Muscle of arm (tissue), 12 donors: ENCODE results near the gene ARHGEF28. TPM values are rescaled to one million over a fixed set of nuclear protein-coding genes. Genes with fewer than 3 reads are reported as not detected.

Experiments
- DNase-seq: peaks from one replicate; pipeline ENCODE4 v3.0.0-alpha.2; 2013
- polyA plus RNA-seq, 12 donors: library from polyadenylated mRNA; unstranded; fragments of 120-200 nt; gene quantifications; one replicate each; pipeline ENCODE4 v1.2.1, GENCODE V29; 2013; ENCODE audit not compliant: insufficient read length in 12 of 12

ARHGEF28 gene
- polyA plus RNA-seq, 12 donors = 2.0 to 13.4 (median 4.1) TPM; not detected in 1

DNA sequence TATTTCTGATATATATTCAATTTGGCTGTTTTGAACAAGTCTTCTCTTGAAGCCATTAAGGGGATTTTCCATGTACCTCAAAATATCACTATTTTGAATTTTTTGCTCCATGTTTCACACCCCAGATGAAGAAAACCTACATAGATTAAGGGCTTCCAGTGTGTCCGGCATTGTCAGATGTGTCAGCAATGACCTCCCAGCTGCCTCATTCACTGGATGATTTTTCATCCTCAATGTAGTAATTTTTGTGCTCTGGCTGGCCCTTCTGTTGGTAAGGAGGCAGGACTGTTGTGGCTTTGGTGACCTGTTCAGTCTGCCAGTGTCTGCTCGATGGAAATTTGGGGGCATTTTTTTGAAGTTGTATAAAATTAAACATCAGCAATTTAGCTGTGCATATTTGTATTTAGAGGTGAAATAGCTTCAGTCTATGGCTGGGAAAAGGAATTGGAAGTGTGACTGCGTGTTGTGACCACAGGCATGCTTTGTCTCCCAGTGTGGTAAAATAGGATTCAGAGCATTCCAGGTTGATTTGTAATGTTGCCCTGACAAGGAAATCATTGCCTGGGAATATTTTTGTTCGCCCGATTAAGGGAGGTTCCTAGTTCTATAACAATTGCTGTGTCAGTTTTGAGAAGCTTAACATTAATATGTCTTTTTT lies 312.4 kb downstream of the ARHGEF28 start:
- DNase-seq = no peak

DNA sequence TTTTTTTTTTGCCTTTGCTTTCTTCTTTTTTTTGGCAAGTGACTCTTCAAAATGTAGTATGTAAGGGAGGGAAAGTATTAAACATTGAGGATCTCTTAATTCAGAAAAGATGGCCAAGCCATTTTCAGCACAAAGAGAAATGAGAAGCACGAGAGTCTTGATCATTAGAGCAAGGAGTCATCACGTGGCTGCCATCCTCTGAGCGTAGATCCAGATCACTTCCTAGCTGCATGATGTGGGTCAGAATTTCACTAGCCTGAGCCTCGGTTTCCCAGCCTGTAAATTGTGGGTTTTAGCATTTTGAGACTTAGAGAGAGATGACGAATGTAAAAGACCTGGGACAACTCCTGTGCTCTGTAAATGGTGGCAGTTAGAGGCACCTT lies 312.9 kb downstream of the ARHGEF28 start:
- no peak for DNase-seq

DNA sequence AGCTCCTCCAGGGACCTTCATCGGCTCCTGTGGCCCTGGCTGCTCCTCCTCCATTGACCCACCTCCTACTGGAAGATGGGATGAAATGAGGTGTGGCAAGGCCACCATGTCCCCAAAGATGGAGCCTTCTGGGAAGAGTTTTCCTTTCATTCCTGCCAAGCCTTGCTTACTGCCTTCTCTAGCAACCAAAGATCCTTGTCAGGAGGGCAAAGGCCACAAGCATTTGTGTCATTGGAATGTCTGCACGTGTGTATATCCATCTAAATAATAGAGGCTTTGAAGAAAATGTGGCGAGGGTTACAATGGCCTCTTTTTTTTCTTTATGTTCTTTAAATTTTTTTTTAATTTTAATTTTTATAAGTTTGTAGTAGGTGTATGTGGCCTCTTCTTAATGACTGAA lies 313.6 kb downstream of the ARHGEF28 start:
- DNase-seq = no peak

DNA sequence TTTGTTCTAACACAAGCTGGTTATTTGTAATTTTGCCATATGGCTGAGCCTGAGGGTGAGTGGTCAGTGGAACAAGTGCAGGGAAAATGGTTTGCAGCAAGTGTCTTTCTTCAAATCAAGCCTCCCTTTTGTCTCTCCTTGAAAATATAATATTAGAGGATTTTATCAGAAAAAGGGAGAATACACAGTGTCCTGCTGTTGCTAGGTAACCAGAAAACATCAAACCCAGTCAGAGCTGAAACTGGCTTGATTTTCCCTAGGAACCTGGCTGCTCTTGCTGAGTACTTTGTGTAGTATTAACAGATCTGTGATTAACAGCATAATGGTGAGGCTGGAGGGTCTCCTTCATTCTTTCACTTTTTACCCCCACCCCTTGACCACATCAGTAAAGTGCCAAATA lies 314.0 kb downstream of the ARHGEF28 start:
- no peak for DNase-seq

DNA sequence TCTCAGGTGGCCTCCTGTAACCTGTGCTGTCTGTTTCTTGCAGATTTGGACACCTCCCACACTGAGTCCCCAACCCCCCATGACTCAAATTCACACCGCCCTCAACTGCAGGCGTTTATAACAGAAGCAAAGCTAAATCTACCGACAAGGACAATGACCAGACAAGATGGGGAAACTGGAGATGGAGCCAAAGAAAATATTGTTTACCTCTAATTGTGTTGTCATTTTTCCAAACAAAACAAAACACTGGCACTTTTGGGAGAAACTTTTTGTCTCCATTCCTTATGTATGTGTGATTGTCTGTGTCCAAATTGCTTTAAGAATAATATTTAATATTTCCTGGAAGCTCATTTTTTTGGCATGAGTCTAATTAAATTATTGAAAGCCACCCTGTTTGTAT lies 314.8 kb downstream of the ARHGEF28 start:
- DNase-seq = no peak

DNA sequence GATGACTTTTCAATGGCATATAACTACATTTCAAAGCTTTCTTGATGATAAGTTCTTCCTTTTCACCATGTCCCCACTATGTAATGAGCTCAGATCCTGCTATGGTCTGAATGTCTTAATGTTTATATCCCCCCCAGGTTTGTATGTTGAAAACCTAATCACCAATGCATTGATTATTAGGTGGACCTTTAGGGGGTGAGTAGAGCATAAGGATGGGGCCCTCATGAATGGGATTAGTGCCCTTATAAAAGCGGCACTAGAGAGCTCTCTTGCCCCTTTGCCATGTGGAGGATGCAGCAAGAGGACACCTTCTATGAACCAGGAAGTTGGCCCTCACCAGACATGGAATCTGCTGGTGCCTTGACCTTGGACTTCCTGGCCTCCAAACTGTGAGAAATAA lies 316.8 kb downstream of the ARHGEF28 start:
- DNase-seq = no peak

DNA sequence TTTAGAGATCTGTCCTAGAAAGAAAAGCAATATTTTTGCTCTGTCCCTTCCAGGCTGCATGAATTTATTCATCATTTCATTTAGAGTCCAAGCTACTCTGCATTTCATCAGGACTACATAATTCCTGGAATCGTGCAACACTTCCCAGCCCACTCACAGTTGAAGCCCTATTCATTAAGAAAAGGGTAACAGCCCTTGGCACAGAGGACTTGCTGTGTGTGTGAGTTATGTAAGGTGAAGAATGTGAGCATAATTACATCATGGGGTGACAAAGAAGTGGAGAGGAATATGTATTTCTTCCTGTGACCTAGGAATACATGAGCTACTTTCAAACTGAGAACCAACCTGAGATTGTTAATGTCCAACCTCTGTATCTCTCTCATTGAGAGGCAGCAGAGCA lies 317.4 kb downstream of the ARHGEF28 start:
- DNase-seq = no peak

DNA sequence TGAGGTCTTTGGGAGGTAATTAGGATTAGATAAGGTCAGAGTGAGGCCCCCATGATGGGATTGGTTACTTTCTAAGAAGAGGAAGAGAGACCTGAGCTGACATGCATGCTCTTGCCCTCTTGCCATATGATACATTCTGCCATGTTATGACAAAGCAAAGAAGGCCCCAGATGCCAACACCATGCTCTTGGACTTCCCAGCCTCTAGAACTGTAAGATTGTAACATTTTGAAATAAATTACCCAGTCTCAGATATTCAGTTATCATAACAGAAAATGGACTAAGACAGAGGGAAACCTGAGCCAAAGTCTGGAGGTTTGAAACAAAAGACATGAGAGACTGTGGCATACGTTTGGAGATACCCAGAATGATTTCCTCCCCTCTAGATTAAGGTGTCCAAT lies 318.6 kb downstream of the ARHGEF28 start:
- no peak for DNase-seq

DNA sequence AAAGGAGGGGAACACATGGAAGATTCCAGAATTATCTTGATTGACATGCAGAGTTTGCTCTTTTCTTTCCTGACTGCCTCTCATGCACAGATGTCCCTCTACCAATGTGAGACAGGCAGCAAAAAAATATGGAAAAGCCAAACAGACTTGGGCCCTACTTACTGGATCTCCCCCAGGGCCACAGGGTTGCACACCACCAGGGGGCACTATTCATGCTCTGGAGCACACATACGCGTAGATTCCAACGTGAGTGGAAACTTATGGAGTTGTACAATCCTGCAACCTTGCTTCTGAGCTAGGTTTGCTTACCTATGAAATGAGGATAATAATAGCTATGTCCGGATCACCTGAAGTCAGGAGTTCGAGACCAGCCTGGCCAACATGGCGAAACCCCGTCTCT lies 319.5 kb downstream of the ARHGEF28 start:
- no peak for DNase-seq

DNA sequence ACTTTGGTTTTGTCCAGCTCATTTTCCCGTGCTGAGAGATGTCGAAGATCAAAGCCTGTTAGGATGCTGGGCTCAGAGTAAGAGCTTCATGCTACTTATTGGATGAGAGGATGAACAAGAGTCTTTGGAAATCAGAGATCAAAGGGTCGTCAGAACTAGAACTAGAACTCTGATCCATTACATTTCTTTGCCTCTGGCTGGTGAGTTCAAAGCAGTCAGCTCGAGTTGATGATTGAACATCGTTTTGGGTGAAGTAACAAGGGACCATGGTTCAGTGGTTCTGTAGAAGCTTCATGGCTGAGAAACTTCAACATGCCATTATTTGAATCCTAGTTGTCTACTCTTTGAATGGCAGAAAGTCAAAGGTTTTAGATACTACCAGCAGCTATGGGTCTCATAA lies 320.3 kb downstream of the ARHGEF28 start:
- DNase-seq = no peak

DNA sequence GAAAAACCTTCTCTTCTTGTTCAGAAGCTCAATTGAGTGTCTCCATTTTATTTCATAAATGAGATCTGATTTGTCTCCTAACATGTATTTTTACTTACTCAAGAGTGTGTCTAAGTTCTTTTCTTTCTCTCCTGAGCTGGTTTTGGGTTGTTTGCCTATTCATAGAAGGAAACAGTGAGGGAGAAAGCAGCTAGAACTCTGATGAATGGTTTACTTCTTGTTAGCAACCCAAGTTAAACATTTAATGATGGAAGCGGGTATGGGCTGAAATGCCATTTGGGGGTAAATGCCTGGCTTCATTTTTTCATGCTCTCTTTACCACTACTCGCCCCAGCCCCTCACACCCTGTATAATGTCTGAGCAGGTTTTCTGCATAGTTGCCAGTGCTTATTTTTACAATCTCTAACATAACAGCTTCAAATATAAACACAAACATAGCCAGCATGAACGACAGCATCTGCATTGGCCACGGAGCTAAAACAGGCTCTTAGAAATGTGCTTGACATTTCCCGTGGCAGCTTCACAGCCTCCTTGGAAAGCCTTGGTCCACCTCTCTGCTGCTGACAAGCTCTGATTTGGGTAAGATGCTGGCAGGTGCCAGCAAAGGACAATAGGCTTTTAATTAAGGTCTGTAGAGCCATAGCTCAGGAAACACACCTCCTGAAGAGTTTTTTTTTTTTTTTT lies 321.1 kb downstream of the ARHGEF28 start:
- DNase-seq = no peak

DNA sequence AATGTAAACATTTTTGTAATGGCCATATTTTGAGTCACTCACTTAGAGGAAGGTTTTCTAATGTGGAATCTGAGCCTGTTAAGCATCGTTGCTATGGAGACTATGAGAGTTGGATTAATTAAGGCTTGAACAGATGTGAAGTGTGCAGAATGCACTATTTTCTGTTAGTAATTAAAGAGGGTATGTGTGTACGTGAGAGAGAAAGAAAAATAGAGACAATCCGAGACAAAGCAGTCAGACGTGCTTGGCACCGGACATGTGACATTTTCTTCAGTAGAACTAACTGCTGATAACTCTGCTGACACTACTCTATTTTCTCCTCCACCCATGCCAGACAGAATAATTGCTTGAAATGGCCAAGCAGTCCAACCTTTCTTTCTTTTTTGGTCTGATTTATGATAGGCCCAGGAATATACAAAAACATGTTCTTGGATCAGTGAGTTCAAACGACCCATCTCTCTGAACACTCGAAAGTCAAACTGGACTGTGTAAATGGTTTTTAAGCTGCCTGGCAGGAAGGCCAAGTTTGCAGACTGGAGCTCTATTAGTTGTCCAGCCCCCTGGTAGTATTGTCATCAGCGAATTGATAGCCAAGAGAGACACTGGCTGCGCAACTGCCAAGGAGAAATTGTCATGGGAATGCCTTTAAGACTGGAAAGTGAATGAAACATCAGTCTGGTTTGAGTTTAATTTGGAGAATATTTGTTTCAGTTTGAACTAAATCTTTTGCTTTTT lies 322.1 kb downstream of the ARHGEF28 start:
- peak; percentile 41 for DNase-seq

DNA sequence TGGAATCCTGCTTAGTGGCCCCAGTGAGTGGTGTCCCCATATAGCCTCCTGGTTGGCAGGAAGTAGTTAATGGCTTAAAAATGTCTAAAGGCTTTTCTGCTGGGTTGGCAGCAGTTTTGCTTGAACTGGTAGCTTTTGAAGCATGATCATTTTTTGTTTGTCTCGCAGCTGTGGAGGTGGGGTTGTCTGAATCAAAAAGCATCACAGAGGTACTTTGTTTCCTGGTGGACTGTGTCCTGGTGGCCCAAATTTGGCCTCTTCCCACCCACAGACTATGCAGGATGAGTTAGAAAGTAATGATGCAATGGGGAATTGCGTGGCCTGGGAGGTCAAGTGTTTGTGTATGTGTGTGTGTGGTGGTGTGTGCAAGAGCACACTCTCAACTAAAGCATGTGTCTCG lies 322.7 kb downstream of the ARHGEF28 start:
- DNase-seq = peak; percentile 28

DNA sequence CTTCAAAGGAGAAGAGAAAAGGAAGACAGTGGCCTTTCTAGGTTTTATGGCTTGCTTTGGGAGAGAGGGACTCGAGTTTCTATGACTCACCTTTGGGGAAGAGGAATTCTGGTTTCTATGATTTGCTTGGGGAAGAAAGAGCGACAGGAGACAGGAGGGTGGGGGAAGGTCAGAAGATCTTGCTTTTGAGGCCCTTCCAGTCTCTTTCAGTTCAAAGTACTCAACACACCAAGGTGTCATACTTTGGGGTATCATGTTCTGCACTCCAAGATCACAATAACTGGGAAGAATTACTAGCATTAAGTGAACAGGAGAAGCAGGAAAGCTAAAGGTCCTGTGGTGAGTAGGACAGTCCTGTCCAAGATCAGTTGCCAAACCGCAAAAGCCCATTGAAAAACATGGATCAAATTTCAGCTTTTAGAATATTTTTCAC lies 324.5 kb downstream of the ARHGEF28 start:
- no peak for DNase-seq

DNA sequence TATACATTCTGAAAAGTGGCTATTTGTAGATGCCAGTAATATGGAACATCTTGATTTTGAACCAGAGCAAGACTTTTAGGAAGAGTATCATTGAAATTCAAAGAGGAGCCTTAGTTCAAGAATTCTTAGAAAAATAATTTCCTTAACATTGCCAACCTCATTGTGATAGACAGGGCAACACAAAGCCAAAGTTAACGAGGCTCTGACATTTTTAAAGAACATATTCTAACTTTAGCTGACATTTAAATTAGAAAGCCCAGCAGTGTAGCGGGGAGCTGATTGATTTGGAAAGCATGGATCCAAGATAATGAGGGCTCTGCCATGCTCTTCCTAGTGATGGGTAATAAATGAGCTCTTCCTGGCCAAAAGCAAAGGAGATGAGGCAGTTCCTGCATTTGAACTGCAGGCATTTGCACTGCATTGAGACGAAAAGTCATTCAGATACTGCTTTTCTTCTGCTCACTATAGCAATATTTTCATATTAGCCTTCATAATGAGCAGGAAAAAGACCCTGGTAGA lies 325.0 kb downstream of the ARHGEF28 start:
- DNase-seq = no peak

DNA sequence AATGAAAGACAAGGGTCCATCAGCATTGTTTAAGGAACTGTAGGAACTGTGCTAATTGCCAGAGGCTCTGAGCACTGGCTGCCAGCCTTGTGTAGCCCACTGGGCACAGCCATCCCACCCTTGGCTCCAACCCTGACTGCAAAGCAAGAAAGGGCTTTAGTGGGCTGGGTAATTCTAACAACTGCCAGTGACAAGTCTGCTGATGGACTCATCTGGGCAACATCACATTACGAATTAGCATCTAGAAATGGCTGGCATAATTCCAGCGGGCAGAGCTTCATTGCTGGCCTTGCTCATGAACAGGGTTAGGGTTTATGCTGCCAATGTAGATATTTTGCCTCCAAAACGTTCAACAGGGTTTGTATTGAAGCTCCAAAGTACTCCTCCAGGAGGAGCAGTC lies 326.9 kb downstream of the ARHGEF28 start:
- DNase-seq = no peak

DNA sequence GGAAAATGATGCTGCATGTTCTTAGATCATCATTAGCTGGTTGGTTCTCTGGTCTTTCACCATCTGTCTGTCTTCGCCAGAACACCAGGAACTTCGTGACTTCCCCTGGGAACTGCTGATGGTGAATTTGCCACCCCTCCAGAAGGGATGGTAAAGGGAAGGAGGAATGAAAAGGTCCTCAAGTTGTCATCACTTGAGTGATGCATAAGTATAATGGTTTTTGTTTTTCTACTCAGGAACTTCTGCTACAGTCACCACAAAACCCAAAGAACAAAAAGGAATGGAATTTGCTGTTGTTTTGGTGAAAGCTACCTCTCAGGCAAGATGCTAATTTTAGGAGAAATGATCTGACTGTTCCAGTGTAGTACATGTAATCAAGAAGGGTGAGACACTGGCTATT lies 328.4 kb downstream of the ARHGEF28 start:
- DNase-seq = no peak

DNA sequence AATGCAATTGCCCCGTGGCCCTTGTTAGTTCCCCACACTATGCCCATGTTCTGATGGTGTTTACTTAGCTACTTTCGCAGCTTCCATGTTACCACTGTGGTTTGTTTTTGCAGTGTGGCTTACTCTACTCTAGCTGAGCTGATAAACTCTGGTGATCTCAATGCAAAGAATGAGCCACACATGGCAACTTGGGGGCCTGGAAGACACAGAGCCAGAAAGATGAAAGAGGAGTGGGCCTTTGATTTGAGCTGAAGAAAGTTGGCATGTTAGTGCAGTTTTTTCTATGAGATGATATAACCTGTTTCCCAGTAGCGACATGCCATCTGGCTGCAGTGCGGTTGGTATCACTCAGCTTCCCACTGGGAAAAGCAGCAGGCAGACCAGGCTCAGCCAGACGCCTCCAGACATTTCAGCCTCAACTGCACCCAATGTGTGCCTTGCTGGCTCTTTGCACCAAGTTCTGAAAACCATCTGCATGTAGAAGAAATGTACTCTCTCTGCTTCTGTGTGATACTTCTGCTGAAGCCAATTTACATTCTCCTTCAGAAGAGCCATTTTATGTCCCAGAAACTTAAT lies 329.4 kb downstream of the ARHGEF28 start:
- DNase-seq = no peak

DNA sequence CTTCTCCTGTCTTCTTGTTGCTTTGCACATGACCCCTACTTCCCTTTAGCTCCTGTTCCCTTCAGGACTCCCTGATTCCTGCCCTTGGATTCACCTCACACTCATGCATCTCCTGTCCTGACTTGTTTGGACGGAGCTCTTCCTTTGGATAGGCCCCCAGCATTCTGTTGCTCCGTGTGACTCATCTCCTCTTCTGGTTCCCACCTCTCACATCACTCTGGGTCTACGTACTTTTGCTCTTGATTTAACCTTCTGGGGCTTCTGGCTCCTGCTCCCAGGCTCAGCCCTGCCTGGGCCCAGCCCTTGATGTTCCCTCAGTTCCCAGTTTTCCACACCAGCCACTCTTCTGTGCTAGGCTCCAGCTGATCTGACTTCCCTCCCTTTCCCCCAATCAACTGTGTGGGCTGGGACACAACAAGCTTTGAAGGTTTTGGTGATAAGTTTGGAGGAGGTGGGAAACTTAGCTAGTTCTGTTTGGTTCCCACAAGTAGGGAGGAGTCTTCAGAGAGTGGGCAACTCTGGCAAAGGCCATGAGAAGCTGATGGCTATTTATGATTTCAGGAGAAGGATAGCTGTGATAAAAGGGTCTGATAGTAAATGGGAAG lies 331.5 kb downstream of the ARHGEF28 start:
- DNase-seq = no peak

DNA sequence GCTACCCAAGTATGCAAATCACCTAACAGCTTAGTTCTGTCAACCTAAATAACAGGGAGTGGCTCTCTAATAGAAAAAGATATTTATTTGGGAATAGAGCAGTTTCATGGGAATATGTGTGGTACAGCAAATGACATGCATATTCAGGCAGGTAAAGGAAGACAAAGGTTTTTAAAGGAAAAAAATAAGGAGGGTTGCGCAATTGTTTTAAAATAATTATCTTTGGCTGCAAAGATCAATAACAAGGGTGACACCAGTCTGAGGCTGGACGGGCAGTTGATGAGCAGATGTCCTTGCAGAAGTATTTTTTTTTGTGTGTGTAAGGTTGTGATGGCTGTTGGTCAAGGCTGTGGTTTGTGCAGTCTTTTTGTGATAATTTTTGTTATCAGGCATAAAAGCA lies 332.0 kb downstream of the ARHGEF28 start:
- DNase-seq = no peak

DNA sequence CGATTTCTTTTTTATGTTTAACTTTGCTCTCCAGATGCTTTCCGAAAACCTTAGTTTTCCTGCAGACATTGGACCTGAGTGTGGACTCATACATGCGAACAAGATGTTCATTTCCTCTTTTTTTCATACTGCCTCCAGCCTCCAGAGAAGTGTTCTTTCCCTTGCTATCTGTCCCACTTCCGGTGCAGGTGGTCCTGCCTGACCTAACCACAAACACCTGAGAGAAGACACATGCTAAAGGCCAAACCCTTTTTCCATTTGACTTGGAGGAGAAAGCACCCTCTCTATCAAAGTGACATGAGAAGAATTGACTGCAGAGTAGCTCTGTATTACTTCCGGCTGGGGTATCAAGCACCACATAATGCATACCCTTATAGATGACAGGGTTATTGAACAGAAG lies 334.0 kb downstream of the ARHGEF28 start:
- no peak for DNase-seq

DNA sequence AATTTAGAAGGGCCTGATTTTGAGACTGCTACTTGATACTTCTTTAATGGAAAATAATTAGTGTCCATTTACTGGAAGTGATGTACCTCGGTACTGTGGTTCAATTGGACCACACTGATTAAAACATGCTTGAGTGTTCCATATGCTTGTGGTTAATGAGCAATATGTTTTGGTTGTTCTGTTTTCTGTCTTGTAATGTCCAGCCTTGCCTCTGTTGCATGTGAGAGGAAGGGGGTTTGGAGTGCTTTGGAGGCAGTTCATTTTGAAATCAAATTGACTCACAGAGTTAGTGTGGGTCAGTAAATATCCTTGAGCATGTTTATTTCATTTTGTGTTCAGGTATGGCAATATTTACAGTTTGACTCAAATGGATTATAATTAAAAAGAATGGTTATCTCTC lies 334.4 kb downstream of the ARHGEF28 start:
- no peak for DNase-seq
